SU-DHL-6 (cell line): ENCODE measurements around the gene GGT6.

Experiments used
- H2AFZ ChIP-seq: fragments of 200-600 bp; sonication (generic); 2 replicates; pipeline ENCODE4 v1.6.1; 2014; ENCODE audit warnings: low read depth, mild to moderate bottlenecking, moderate library complexity, mixed read lengths, antibody characterized with exemption, low read length; ENCODE audit not compliant: severe bottlenecking
- H3F3A ChIP-seq: fragments of 200-600 bp; shearing (Covaris generic); 2 replicates; pipeline ENCODE4 v1.6.0; 2016; ENCODE audit warnings: antibody characterized with exemption, mild to moderate bottlenecking; ENCODE audit not compliant: insufficient read depth
- H3K27ac ChIP-seq: fragments of 200-600 bp; sonication (generic); 2 replicates; pipeline ENCODE4 v1.5.1; 2016; ENCODE audit warnings: low read depth, mild to moderate bottlenecking, low read length, moderate library complexity, mixed read lengths
- H3K27me3 ChIP-seq: fragments of 200-600 bp; sonication (generic), shearing (Covaris generic); 2 replicates; pipeline ENCODE4 v1.6.0; 2014; ENCODE audit warnings: mild to moderate bottlenecking, low read length
- H3K36me3 ChIP-seq: fragments of 200-600 bp; sonication (generic); 2 replicates; pipeline ENCODE4 v1.6.1; 2014; ENCODE audit warnings: mild to moderate bottlenecking, low read length, mixed read lengths
- H3K4me2 ChIP-seq: fragments of 300-600, 200-600 bp; shearing (Covaris generic), sonication (generic); 2 replicates; pipeline ENCODE4 v1.6.0; 2014; ENCODE audit warnings: low read length, low read depth, mild to moderate bottlenecking; ENCODE audit not compliant: poor library complexity, severe bottlenecking
- H3K4me3 ChIP-seq: fragments of 200-600 bp; sonication (generic); 2 replicates; pipeline ENCODE4 v1.5.1; 2014; ENCODE audit warnings: antibody characterized with exemption, low read length, mild to moderate bottlenecking, mixed read lengths; ENCODE audit not compliant: insufficient read depth, poor library complexity, severe bottlenecking
- H3K79me2 ChIP-seq: fragments of 200-600 bp; sonication (generic); 2 replicates; pipeline ENCODE4 v1.6.1; 2014; ENCODE audit warnings: mild to moderate bottlenecking, low read length, moderate library complexity; ENCODE audit not compliant: insufficient read depth
- H3K9ac ChIP-seq: fragments of 200-600 bp; sonication (generic); 2 replicates; pipeline ENCODE4 v1.7.0; 2014; ENCODE audit warnings: mild to moderate bottlenecking, low read length
- H3K9me2 ChIP-seq: fragments of 200-600 bp; sonication (generic); replicated peaks from 2 replicates; pipeline ENCODE4 v1.6.1; 2014; ENCODE audit warnings: low read length; ENCODE audit not compliant: insufficient read depth
- H3K9me3 ChIP-seq: fragments of 200-600 bp; sonication (generic); 2 replicates; pipeline ENCODE4 v1.6.1; 2014; ENCODE audit warnings: low read length, mixed read lengths; ENCODE audit not compliant: insufficient read depth
- H4K20me1 ChIP-seq: fragments of 200-600 bp; sonication (generic); 2 replicates; pipeline ENCODE4 v1.6.1; 2014; ENCODE audit warnings: low read depth, mild to moderate bottlenecking, antibody characterized with exemption, low read length, moderate library complexity, mixed read lengths
- EZH2phosphoT487 ChIP-seq: fragments of 200-600 bp; sonication (generic), shearing (Covaris generic); conservative IDR thresholded peaks from 2 replicates; pipeline ENCODE4 v1.6.1; 2018; ENCODE audit warnings: mild to moderate bottlenecking, antibody characterized with exemption, low read length, moderate library complexity, mixed read lengths
- TF ChIP-seq, protein P1 (sequence below): fragments of 200-600 bp; sonication (generic); IDR thresholded peaks from one replicate; pipeline ENCODE4 v1.5.1; 2017; ENCODE audit warnings: antibody characterized with exemption, mild to moderate bottlenecking, low read length, moderate library complexity; ENCODE audit not compliant: insufficient read depth, poor library complexity, severe bottlenecking

Gene GGT6

DNA sequence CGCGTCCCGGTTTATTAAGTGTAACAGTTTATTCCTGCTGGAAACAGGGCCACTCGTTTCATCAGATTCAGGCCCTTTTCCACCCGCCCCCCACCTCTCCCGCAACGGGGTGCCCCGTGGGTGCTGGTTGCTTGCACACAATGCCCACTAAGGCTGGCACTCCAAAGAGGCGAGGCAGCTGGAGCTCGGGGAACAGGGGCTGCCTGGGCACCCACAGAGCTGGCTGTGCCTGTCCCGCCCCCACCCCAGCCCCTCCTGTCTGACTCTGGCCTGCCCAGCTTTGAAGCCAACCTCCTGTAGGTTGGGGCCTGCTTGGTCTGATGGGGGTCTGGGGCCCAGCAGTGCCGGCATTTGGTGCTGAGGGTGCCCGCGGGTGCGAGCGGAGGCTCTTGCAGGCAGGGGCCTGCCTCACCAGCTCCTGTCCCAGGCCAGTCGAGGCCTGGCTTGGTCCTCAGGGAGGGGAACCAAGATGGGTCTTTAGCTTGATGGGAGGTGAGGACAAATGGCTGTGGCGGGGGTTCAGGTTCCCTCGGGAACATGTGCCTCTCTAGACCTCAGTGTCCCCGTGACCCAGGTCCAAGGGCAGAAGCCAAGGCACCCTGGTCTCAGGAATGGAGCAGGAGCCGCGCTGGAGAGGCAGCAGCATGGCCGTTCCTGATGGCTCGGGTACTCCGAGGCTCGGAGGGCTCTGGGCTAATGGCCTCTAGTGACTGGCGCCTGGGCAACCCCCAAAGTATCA is 25.3 kb downstream of the GGT6 start:
- Histone ChIP-seq H3K9me3 (no peaks in the 10 kb centered on the region), H3K9me2 (no peaks in the 10 kb centered on the region), H3K27me3 (no peaks in the 10 kb centered on the region), H2AFZ (no peak overlapping the region), H3K79me2 (no peaks in the 10 kb centered on the region), H3K9ac (no peak overlapping the region), H3K27ac (no peak overlapping the region), H4K20me1 (no peaks in the 10 kb centered on the region), H3K36me3 (no peaks in the 10 kb centered on the region), H3K4me3 (no peak overlapping the region), H3F3A (peaks cover 7% of the 10 kb centered on the region; the same call in 1 of the 2 replicates), H3K4me2 (no peak overlapping the region)
- TF ChIP-seq EZH2phosphoT487 = no peak
- TF ChIP-seq, protein P1, sequence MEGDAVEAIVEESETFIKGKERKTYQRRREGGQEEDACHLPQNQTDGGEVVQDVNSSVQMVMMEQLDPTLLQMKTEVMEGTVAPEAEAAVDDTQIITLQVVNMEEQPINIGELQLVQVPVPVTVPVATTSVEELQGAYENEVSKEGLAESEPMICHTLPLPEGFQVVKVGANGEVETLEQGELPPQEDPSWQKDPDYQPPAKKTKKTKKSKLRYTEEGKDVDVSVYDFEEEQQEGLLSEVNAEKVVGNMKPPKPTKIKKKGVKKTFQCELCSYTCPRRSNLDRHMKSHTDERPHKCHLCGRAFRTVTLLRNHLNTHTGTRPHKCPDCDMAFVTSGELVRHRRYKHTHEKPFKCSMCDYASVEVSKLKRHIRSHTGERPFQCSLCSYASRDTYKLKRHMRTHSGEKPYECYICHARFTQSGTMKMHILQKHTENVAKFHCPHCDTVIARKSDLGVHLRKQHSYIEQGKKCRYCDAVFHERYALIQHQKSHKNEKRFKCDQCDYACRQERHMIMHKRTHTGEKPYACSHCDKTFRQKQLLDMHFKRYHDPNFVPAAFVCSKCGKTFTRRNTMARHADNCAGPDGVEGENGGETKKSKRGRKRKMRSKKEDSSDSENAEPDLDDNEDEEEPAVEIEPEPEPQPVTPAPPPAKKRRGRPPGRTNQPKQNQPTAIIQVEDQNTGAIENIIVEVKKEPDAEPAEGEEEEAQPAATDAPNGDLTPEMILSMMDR = no peak

DNA sequence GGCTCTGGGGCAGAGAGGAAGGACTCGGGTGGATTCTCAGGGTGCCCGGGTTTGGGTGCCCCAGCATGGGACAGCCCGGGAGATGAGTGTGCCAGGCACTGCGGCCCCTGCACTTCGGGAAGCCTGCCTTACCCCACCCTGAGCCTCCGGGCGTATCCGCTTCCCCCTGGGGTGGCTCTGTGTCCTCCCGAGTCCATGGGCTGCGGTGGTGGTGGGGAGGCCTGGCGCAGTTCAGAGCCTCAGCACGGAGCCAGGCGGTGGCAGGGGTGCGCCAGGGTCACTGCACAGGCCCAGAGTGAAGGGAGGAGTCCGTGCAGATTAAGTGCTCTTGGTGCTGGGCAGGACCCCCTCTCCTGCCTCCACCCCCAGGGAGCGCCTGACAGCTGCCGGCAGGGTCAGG is 25.9 kb downstream of the GGT6 start:
- Histone ChIP-seq H3K27me3 (no peaks in the 10 kb centered on the region), H3K4me3 (no peak overlapping the region), H3K9me3 (no peaks in the 10 kb centered on the region), H3K27ac (no peak overlapping the region), H3K36me3 (no peaks in the 10 kb centered on the region), H3K9ac (no peak overlapping the region), H3F3A (peaks cover 7% of the 10 kb centered on the region; the same call in 1 of the 2 replicates), H3K79me2 (no peaks in the 10 kb centered on the region), H3K9me2 (no peaks in the 10 kb centered on the region), H4K20me1 (no peaks in the 10 kb centered on the region), H2AFZ (no peak overlapping the region), H3K4me2 (no peak overlapping the region)
- no peak for TF ChIP-seq EZH2phosphoT487
- TF ChIP-seq, protein P1 = no peak

DNA sequence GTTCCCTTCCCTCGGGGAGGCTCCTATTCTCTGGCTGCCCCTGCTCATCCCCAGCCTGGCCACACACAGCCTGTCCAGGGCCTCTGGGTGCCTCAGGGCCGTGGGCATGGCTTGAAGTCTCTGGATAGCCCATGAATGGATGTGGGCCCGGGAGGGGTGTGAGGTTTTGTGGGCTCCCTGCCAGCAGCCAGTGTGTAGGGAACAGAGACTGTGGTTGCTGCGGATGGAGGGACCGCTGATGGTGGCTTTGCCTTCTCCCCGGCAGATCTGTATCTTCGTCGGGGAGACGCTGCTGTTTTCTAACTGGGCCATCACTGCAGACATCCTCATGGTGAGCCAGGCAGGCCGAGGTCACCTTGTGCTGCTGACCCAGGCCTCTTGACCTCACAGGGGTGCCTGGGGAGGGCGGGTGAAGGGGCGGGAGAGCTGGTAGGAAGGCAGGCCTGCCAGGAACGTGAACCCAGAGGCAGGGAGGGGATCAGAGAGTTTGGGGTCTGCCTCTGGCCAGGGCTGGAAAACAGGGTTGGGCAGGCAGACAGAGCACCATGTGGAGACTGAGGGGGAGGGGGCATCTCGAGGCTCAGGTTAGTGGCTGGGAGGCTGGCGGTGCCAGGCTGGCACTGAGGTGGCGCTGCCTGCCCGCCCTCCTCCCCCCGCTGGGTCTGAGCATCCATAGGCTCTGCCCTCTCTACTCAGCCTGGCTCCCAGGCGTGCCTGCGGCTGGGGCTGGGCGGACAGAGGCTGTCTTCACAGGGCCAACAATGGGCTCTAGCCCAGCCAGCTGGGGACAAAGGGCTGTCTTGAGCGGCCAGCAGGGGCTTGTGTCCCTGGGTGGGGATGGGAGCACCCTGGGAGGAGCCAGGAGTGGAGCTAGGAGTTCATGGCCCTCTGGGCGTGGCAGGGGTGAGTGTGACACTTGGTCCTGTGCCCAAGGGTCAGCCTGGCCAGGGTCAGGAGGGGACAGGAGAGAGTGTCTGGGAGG is 26.6 kb downstream of the GGT6 start:
- H3K9me3 ChIP-seq = no peaks in the 10 kb centered on the region
- no peak overlapping the region for H3K9ac ChIP-seq
- H4K20me1 ChIP-seq = no peaks in the 10 kb centered on the region
- H3K4me3 ChIP-seq = no peak overlapping the region
- H3F3A ChIP-seq = peaks cover 7% of the 10 kb centered on the region; the same call in 1 of the 2 replicates
- TF ChIP-seq, protein P1 = no peak
- no peak for TF ChIP-seq EZH2phosphoT487
- H2AFZ ChIP-seq = no peak overlapping the region
- no peak overlapping the region for H3K4me2 ChIP-seq
- H3K36me3 ChIP-seq = no peaks in the 10 kb centered on the region
- no peaks in the 10 kb centered on the region for H3K27me3 ChIP-seq
- H3K79me2 ChIP-seq = no peaks in the 10 kb centered on the region
- no peaks in the 10 kb centered on the region for H3K9me2 ChIP-seq
- no peak overlapping the region for H3K27ac ChIP-seq
